ENCODE results near the gene CNGA3. TPM values are rescaled to one million over a fixed set of nuclear protein-coding genes. Genes with fewer than 3 reads are reported as not detected.

Gene CNGA3
- total and polyA plus RNA-seq, 2 of the 8 experiments (the other 6 are each of a cell fraction or from before 2014, with no cell fraction given) = 0.02 TPM; not detected in 1

DNA sequence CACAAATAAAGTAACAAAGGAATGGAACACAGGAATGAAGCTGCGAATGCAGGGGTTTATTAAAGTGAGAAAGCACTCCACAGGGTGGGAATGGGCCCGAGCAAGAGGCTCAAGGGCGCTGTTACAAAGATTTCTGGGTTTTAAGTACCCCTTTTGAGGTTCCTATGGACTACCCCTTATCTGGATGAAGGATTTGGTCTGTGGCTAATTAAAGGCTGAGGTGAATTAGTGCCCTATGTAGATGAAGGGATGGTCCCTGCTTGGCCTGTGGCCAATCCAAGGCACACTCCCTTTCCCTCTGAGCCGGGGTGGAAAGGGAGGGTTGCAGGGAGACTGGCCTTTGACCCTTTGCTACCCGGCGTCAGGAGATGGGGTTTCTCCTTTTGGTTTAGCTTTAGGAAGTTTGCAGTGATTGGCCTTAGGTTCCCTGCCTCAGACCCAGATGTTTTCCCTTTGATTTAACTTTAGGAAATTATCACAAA lies 47.5 kb upstream of the CNGA3 start:
- no peak overlapping the region for H3K9ac ChIP-seq (replicated peaks in 1 of 4; ENCODE audit: extremely low read depth in 1 of 4, low read depth in 3 of 4, low read length in 3 of 4)
- no peaks in the 10 kb centered on the region for H3K79me2 ChIP-seq (ENCODE audit: control insufficient read depth in 1 of 2, insufficient read depth in 2 of 2, low read length in 2 of 2)
- H3K23ac ChIP-seq (ENCODE audit: insufficient read length) = no peak overlapping the region
- no peak for DNase-seq (ENCODE audit: low read depth in 1 of 2, low spot score in 2 of 2)
- no peak overlapping the region for H2BK15ac ChIP-seq (ENCODE audit: low read length)
- H3K14ac ChIP-seq (ENCODE audit: insufficient read length) = no peak overlapping the region
- H3K23me2 ChIP-seq (ENCODE audit: low read depth, low read length) = no peaks in the 10 kb centered on the region
- WGBS, 2 experiments (ENCODE audit: extremely low coverage in 1 of 2, insufficient coverage in 1 of 2, insufficient read length in 1 of 2, insufficient replicate concordance in 2 of 2, low coverage in 1 of 2, low lambda C conversion rate in 2 of 2, missing lambda C conversion rate in 1 of 2) = 88% methylated on average over 6 of the region's 6 CpGs; no CpG with 5 or more reads in 1 of the 2 experiments
- H3K56ac ChIP-seq (replicated peaks; ENCODE audit: insufficient read length, low read depth, low read length) = no peak overlapping the region
- H3K27ac ChIP-seq (ENCODE audit: low read depth, low read length) = no peak overlapping the region
- no peak overlapping the region for H2BK5ac ChIP-seq (ENCODE audit: low read depth, low read length)
- no peak overlapping the region for H3K4me3 ChIP-seq (ENCODE audit: extremely low read depth in 1 of 4, insufficient read depth in 2 of 4, low read depth in 3 of 4, low read length in 4 of 4)
- H3K36me3 ChIP-seq (ENCODE audit: control insufficient read depth in 2 of 4, insufficient read depth in 4 of 4, low read length in 3 of 4) = no peaks in the 10 kb centered on the region
- FAIRE-seq = no peak
- no peaks in the 10 kb centered on the region for H3K4me1 ChIP-seq (replicated peaks in 1 of 4; ENCODE audit: control insufficient read depth in 3 of 4, insufficient read depth in 4 of 4, low read length in 3 of 4)
- H2BK20ac ChIP-seq (ENCODE audit: low read length) = no peak overlapping the region
- ChIA-PET POLR2A (ENCODE audit: partially characterized antibody) (no interaction called here), CTCF (ENCODE audit: partially characterized antibody) (interaction anchor here (1.0 to 2.9 kb wide), 8 partner anchors 13 to 180 kb away, joined by 3 to 8 read pairs (median 4); no protein-coding TSS in a partner anchor)
- H3K79me1 ChIP-seq (ENCODE audit: low read depth, low read length) = no peaks in the 10 kb centered on the region
- no peak overlapping the region for H4K8ac ChIP-seq (ENCODE audit: extremely low read depth, insufficient read depth, low read length)
- no peak overlapping the region for H2AK5ac ChIP-seq (ENCODE audit: low read depth, low read length)
- H2AFZ ChIP-seq (ENCODE audit: low read length) = no peak overlapping the region
- H3K9me3 ChIP-seq (ENCODE audit: insufficient read depth in 2 of 2, low read depth in 1 of 2, low read length in 1 of 2) = no peaks in the 10 kb centered on the region
- H3K4ac ChIP-seq (replicated peaks; ENCODE audit: insufficient read length, low read depth, low read length) = no peak overlapping the region
- no peak overlapping the region for H4K5ac ChIP-seq (ENCODE audit: insufficient read length, low read depth, low read length)
- no peak overlapping the region for H4K91ac ChIP-seq (replicated peaks; ENCODE audit: insufficient read length, low read length)
- H3K18ac ChIP-seq (ENCODE audit: extremely low read depth, low read length) = no peak overlapping the region
- H2BK120ac ChIP-seq (replicated peaks; ENCODE audit: low read depth, low read length) = no peak overlapping the region
- no peak overlapping the region for H3K4me2 ChIP-seq (ENCODE audit: insufficient read depth in 1 of 2, low read depth in 2 of 2, low read length in 2 of 2)
- 0 out of 7 replicates have a peak, but pooled peaks cover 0 to 3% (median 0%) of the 10 kb centered on the region in 4 experiments for H3K27me3 ChIP-seq (replicated peaks in 1 of 4; ENCODE audit: control insufficient read depth in 3 of 4, extremely low read depth in 1 of 4, insufficient read depth in 3 of 4, low read length in 3 of 4)
- no peak overlapping the region for H2BK12ac ChIP-seq (ENCODE audit: low read depth, low read length)
- H4K20me1 ChIP-seq (replicated peaks in 1 of 2; ENCODE audit: control insufficient read depth in 1 of 2, insufficient read depth in 2 of 2, low read length in 2 of 2) = no peaks in the 10 kb centered on the region
- TF ChIP-seq TEAD4 (IDR thresholded peaks at IDR 0.05; ENCODE audit: low read depth, low read length) (no peak), CEBPB (IDR thresholded peaks at IDR 0.05; ENCODE audit: low read depth, low read length) (no peak), CHD2 (IDR thresholded peaks at IDR 0.05; ENCODE audit: low read length) (no peak), SRF (IDR thresholded peaks at IDR 0.05; ENCODE audit: low read depth, low read length) (no peak), SAP30 (IDR thresholded peaks at IDR 0.05; ENCODE audit: insufficient read depth, insufficient replicate concordance, low read length) (no peak), SP2 (IDR thresholded peaks at IDR 0.05; ENCODE audit: low read length) (no peak), HDAC2 (IDR thresholded peaks at IDR 0.05; ENCODE audit: borderline replicate concordance in 1 of 2, low read depth in 2 of 2, low read length in 2 of 2) (no peak), CHD1 (IDR thresholded peaks at IDR 0.05; ENCODE audit: low read depth, low read length) (no peak), GTF2F1 (IDR thresholded peaks at IDR 0.05; ENCODE audit: borderline replicate concordance, low read depth, low read length) (no peak), JUND (IDR thresholded peaks at IDR 0.05; ENCODE audit: low read length) (no peak), POU5F1 (IDR thresholded peaks at IDR 0.05; ENCODE audit: low read depth, low read length) (no peak)
- TF ChIP-seq, protein P1, sequence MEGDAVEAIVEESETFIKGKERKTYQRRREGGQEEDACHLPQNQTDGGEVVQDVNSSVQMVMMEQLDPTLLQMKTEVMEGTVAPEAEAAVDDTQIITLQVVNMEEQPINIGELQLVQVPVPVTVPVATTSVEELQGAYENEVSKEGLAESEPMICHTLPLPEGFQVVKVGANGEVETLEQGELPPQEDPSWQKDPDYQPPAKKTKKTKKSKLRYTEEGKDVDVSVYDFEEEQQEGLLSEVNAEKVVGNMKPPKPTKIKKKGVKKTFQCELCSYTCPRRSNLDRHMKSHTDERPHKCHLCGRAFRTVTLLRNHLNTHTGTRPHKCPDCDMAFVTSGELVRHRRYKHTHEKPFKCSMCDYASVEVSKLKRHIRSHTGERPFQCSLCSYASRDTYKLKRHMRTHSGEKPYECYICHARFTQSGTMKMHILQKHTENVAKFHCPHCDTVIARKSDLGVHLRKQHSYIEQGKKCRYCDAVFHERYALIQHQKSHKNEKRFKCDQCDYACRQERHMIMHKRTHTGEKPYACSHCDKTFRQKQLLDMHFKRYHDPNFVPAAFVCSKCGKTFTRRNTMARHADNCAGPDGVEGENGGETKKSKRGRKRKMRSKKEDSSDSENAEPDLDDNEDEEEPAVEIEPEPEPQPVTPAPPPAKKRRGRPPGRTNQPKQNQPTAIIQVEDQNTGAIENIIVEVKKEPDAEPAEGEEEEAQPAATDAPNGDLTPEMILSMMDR (IDR thresholded peaks at IDR 0.05; ENCODE audit: control extremely low read depth in 1 of 3, insufficient read depth in 1 of 3, low read depth in 1 of 3, low read length in 3 of 3) = no peak
